ENCODE measurements around the gene MCC.

The MCC gene

GRCh38 chr5:113361701-113362100, 126.6 kb downstream of the MCC start:
- no peak for DNase-seq (ENCODE audit: low read depth)
- TF ChIP-seq CTCF (IDR thresholded peaks at IDR 0.05; ENCODE audit: low read depth, low read length, missing control alignments), result no peak
- no peak overlapping the region for H3K4me3 ChIP-seq (ENCODE audit: low read depth, low read length)
- in situ Hi-C loops (cut with HindIII; ENCODE audit: low sequenced_read_pairs), result no loop called here

DNA sequence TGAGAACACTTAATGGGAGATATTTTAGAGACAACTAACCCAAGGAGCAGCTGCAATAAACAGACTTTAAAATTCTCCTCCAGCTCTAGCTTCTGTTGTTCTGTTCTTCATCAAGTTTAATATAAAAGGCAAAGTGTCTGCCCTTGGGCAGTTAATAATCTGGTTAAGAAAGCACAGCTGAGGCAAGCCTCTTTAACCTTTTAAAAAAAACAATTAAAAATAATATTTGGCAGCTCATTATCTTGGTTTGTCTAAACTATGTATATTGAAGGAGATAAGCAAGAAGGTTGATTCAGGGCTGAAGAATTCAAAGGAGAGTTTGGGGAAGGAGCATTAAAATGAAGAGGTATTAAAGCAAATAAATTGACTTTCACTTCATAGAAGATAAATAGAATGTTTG, 128.8 kb downstream of the MCC start:
- in situ Hi-C loops (cut with HindIII; ENCODE audit: low sequenced_read_pairs), result no loop called here
- no peak for DNase-seq (ENCODE audit: low read depth)
- H3K4me3 ChIP-seq (ENCODE audit: low read depth, low read length), result no peak overlapping the region
- TF ChIP-seq CTCF (IDR thresholded peaks at IDR 0.05; ENCODE audit: low read depth, low read length, missing control alignments), result no peak

DNA sequence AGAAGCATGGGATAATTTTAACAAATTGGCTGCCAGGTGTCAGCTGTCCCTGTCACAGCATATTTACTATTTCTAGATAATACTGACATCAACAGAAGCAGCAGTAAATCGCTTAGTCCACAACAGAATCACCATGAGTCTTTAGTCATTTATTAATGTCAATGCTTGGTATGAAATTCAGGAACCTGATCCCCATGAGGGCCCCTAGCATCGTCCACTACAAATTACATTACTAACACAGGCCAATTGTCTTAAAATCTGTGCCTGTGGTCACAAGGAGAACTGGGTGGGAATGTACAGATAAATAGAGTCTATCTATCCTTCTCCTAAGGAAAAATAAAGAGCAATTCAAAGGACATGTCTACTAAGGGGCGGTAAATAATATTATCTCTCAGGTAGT, 129.6 kb downstream of the MCC start:
- no peak overlapping the region for H3K4me3 ChIP-seq (ENCODE audit: low read depth, low read length)
- in situ Hi-C loops (cut with HindIII; ENCODE audit: low sequenced_read_pairs), result no loop called here
- DNase-seq (ENCODE audit: low read depth), result no peak
- no peak for TF ChIP-seq CTCF (IDR thresholded peaks at IDR 0.05; ENCODE audit: low read depth, low read length, missing control alignments)

DNA sequence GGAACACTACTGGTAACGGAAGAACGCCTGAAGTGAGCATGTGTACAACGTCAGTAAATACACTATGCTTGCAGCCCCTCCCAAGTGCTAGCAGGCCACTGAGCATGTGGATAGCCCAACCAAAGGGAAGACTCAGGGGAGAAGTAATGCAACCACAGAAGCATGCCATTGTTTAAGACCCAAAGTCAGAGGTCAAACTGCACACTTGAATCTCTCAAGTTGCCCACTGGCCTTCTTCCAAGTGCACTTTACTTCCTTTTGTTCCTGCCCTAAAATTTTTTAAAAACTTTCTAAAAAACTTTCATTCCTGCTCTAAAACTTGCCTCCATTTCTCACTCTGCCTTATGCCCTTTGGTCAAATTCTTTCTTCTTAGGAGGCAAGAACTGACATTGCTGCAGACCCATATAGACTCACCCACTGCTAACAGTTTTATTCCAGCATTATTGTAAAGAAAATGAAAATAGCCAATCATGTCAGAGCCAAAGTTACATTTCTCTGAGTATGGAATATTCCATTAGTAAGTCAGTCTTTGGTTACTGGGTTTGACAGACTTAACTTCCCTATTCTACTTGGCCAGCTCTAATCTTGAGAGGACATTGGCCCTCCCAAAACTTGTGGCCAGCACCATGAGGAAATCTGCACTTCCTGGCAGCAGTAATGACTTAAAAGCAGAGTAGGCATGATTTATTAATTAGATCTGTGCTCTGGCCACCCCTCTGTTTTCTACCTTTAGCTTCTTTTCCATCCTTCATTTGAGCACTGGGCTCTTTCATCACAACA, 130.4 kb downstream of the MCC start:
- no peak for DNase-seq (ENCODE audit: low read depth)
- TF ChIP-seq CTCF (IDR thresholded peaks at IDR 0.05; ENCODE audit: low read depth, low read length, missing control alignments), result no peak
- in situ Hi-C loops (cut with HindIII; ENCODE audit: low sequenced_read_pairs), result no loop called here
- no peak overlapping the region for H3K4me3 ChIP-seq (ENCODE audit: low read depth, low read length)

DNA sequence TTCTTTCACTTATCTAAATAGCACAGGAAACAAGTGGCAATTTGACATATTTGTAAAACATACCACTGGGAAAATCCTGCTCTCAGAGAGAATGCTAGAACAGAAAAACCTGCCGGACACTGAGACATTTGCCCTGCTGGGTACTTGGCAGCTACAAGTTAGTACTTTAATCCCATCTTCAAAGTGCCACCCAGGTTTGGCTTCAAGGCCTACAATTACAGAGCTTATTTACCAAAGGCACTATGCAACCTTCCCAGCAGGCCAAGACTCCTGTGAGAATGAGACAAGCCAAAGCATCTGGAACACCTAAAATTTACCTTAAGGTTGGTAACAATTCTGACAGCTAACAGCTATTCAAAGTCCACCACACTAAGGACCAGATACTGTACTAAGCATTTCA, 131.8 kb downstream of the MCC start:
- no peak overlapping the region for H3K4me3 ChIP-seq (ENCODE audit: low read depth, low read length)
- in situ Hi-C loops (cut with HindIII; ENCODE audit: low sequenced_read_pairs), result no loop called here
- no peak for DNase-seq (ENCODE audit: low read depth)
- TF ChIP-seq CTCF (IDR thresholded peaks at IDR 0.05; ENCODE audit: low read depth, low read length, missing control alignments), result no peak

DNA sequence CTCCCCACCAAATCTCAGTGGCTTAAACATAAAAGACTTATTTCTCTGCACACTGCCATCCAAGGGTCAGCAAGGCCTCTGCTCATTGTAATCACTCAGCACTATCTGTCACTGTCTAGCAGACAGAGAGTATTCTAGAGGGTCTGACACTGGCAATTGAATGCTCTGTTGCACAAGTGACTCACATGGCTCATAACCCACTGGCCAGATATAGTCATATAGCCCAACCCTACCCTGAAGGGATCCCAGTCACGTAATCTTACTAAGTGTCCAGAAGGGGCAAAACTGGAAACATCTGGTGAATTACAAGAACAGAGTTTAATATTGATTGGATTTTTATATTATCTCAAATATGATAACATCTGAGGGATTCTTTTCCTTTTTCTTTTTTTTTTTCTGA, 134.2 kb downstream of the MCC start:
- TF ChIP-seq CTCF (IDR thresholded peaks at IDR 0.05; ENCODE audit: low read depth, low read length, missing control alignments), result no peak
- no peak for DNase-seq (ENCODE audit: low read depth)
- no peak overlapping the region for H3K4me3 ChIP-seq (ENCODE audit: low read depth, low read length)
- in situ Hi-C loops (cut with HindIII; ENCODE audit: low sequenced_read_pairs), result no loop called here

Measured in astrocyte of the cerebellum (primary cell).